ENCODE measurements around the gene SEPTIN3.

The SEPTIN3 gene

GRCh38 chr22:41939981-41940831 is 29.0 kb upstream of the SEPTIN3 start:
- no peaks in the 10 kb centered on the region for H3K27me3 ChIP-seq (ENCODE audit: control insufficient read depth, insufficient read depth, low read length)
- H3K4me3 ChIP-seq (ENCODE audit: low read depth, low read length) = no peak overlapping the region
- TF ChIP-seq CTCF (IDR thresholded peaks at IDR 0.05) = no peak
- no peaks in the 10 kb centered on the region for H3K4me1 ChIP-seq
- H3K79me2 ChIP-seq = no peaks in the 10 kb centered on the region
- no peak overlapping the region for H3K27ac ChIP-seq
- no peak overlapping the region for H2AFZ ChIP-seq
- H3K9ac ChIP-seq = no peak overlapping the region
- no peaks in the 10 kb centered on the region for H3K36me3 ChIP-seq (ENCODE audit: control insufficient read depth, insufficient read depth, low read length)
- H3K4me2 ChIP-seq (ENCODE audit: low read length) = no peak overlapping the region
- no peaks in the 10 kb centered on the region for H3K9me3 ChIP-seq (ENCODE audit: control insufficient read depth, low read length)

- Histone ChIP-seq H3K36me3 (ENCODE audit: control insufficient read depth, insufficient read depth, low read length) (no peaks in the 10 kb centered on the region), H3K9ac (no peak overlapping the region), H3K4me2 (ENCODE audit: low read length) (no peak overlapping the region), H3K27ac (no peak overlapping the region), H3K4me3 (ENCODE audit: low read depth, low read length) (no peak overlapping the region), H2AFZ (peak overlapping the region; percentile 56), H3K79me2 (no peaks in the 10 kb centered on the region), H3K27me3 (ENCODE audit: control insufficient read depth, insufficient read depth, low read length) (no peaks in the 10 kb centered on the region), H3K4me1 (no peaks in the 10 kb centered on the region), H3K9me3 (ENCODE audit: control insufficient read depth, low read length) (no peaks in the 10 kb centered on the region)
- TF ChIP-seq CTCF (IDR thresholded peaks at IDR 0.05) = peak; percentile 74
These were observed 28.1 kb upstream of the SEPTIN3 start for GRCh38 chr22:41940832-41941765.

- Histone ChIP-seq H3K36me3 (ENCODE audit: control insufficient read depth, insufficient read depth, low read length) (no peaks in the 10 kb centered on the region), H3K27ac (no peak overlapping the region), H3K79me2 (no peaks in the 10 kb centered on the region), H3K9ac (no peak overlapping the region), H3K4me3 (ENCODE audit: low read depth, low read length) (no peak overlapping the region), H3K9me3 (ENCODE audit: control insufficient read depth, low read length) (no peaks in the 10 kb centered on the region), H2AFZ (no peak overlapping the region), H3K4me1 (no peaks in the 10 kb centered on the region), H3K4me2 (ENCODE audit: low read length) (no peak overlapping the region), H3K27me3 (ENCODE audit: control insufficient read depth, insufficient read depth, low read length) (no peaks in the 10 kb centered on the region)
- no peak for TF ChIP-seq CTCF (IDR thresholded peaks at IDR 0.05)
These were observed 25.5 kb upstream of the SEPTIN3 start for GRCh38 chr22:41943661-41944209.

GRCh38 chr22:41946629-41947423 is 22.4 kb upstream of the SEPTIN3 start, which contains the start of gene CENPM:
Gene CENPM (minus strand): TSS chr22:41947152. CDS start chr22:41947076, 76 bp downstream.
- no peak for TF ChIP-seq CTCF (IDR thresholded peaks at IDR 0.05)

More at GRCh38 chr22:41946629-41947423, 22.4 kb upstream of the SEPTIN3 start, which contains the start of gene CENPM:
- H3K79me2 ChIP-seq = no peaks in the 10 kb centered on the region
- H3K9ac ChIP-seq = no peak within 1 kb of the TSS
- peak within 1 kb of the TSS; percentile 36 for H3K27ac ChIP-seq
- no peaks in the 10 kb centered on the region for H3K36me3 ChIP-seq (ENCODE audit: control insufficient read depth, insufficient read depth, low read length)
- H2AFZ ChIP-seq = peak within 1 kb of the TSS; percentile 84
- H3K27me3 ChIP-seq (ENCODE audit: control insufficient read depth, insufficient read depth, low read length) = no peaks in the 10 kb centered on the region
- H3K4me2 ChIP-seq (ENCODE audit: low read length) = peak within 1 kb of the TSS; percentile 98
- peak within 1 kb of the TSS; percentile 72 for H3K4me3 ChIP-seq (ENCODE audit: low read depth, low read length)
- no peaks in the 10 kb centered on the region for H3K4me1 ChIP-seq
- H3K9me3 ChIP-seq (ENCODE audit: control insufficient read depth, low read length) = no peaks in the 10 kb centered on the region
